H4 (cell line): Measurements from ENCODE around the gene GRPEL1. TPM values are rescaled to one million over a fixed set of nuclear protein-coding genes. Genes with fewer than 3 reads are reported as not detected.
"Not testable (repeated sequence)": the region's sequence is repeated elsewhere in the genome, so short reads cannot be mapped to it uniquely, and the experiment has no call there.

ENCODE experiments used
- DNase-seq: peaks from one replicate; pipeline ENCODE4 v3.0.0-alpha.2; 2015; ENCODE audit warnings: low spot score
- total RNA-seq: library from RNA; depleted of rRNA; stranded (reverse); fragments of >200 nt; shearing (Covaris generic); gene quantifications from 2 replicates; pipeline ENCODE4 v1.2.3, GENCODE V29; 2014

Gene GRPEL1
- total RNA-seq, 1 experiment from 2014 or later = 75.4 TPM

DNA sequence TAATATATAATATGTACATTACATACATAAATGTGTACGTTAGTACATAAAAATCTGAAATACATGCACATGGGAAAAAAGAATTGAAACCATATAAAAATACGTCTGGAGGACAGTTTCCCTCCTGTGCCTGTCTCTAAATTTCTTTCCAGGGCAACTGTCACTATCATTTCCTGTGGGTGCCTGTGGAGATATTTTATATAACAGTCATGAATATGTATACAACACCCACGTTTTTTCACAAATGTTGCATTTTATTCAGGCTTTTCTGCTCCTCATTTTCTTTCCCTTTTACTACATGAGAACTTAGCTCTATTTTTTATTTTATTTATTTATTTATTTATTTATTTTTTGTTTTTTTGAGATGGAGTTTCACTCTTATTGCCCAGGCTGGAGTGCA is 24.2 kb upstream of the GRPEL1 start:
- DNase-seq = no peak

- no peak for DNase-seq
Observed at GRCh38 chr4:7089213-7089986, 21.5 kb upstream of the GRPEL1 start.

GRCh38 chr4:7087036-7087435 is 19.2 kb upstream of the GRPEL1 start:
- no peak for DNase-seq

DNA sequence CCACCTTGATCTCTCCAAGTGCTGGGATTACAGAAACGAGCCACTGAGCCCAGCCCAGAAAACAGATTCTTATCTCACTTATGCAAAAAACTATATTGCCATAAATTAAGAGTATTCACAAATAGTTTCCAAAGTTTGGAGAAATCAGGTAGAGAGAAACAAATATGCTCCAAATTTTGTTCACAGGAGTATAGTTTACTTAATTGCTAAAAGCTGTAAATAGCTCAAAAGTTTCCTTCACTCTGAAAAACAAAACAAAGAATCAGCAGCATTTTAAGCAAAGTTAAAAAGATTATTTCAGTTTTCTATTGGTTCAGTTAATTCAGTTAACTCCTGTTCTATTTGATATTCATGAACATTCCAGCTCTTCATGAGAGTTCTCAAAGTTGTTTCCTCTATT is 18.5 kb upstream of the GRPEL1 start:
- no peak for DNase-seq

DNA sequence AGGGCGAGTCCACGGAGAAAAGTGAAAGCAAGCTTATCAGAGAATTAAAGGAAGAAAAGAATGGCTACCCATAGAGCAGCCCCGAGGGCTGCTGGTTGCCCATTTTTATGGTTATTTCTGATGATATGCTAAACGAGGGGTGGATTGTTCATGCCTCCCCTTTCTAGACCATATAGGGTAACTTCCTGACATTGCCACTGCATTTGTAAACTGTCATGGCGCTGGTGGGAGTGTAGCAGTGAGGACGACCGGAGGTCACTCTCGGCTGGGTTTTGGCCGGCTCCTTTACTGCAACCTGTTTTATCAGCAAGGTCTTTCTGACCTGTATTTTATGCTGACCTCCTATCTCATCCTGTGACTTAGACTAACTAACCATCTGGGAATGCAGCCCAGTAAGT is 16.7 kb upstream of the GRPEL1 start:
- not testable (repeated sequence) for DNase-seq

- no peak for DNase-seq
Observed at GRCh38 chr4:7083597-7084563, 16.0 kb upstream of the GRPEL1 start.

- DNase-seq = not testable (repeated sequence)
Observed at GRCh38 chr4:7079909-7080308, 12.0 kb upstream of the GRPEL1 start.

DNA sequence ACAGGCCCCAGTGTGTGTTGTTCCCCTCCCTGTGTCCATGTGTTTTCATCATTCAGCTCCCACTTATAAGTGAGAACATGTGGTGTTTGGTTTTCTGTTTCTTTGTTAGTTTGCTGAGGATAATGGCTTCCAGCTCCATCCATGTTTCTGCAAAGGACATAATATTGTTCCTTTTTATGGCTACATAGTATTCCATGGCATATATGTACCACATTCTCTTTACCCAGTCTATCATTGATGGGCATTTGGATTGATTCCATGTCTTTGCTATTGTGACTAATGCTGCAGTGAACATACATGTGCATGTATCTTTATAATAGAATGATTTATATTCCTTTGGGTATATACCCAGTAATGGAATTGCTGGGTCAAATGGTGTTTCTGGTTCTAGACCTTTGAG is 11.6 kb upstream of the GRPEL1 start:
- DNase-seq = not testable (repeated sequence)

DNA sequence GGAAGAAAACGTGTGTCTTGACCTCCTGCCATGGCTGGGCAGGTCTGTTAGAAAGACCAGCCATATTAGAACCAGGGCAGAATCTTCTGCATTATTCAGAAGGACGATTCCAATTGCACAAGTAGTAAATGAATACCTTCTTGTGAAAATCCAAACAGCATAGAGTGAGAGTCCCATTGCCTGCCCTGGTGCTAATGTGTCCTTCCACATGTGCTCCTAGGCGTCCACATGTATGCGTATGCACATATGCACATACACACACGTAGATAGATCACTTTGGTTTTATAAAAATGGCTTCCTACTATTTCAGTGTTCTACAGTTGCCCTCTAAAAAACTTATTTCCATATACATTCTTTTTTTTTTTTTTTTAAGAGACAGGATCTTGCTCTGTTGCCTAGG is 10.2 kb upstream of the GRPEL1 start:
- no peak for DNase-seq

DNA sequence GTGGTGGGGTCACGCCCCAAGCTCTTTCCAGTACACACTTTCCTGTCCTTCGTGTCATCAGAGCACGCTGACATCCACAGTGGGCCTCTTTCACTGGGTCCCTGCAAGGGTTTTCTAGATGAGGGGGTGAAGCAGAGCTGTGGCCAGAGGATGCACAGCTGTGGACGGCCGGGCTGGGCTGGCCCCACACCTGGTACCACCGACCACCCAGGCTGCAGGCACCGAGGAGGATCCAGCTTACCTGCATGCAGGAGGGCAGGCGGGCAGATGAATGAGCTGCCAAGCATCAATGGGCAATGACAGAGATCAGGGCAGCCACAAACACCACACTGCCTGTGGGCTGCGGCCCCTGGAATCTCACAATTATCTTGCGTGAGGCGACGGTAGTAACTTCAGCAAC is 9.5 kb upstream of the GRPEL1 start:
- no peak for DNase-seq

GRCh38 chr4:7076696-7077082 is 8.8 kb upstream of the GRPEL1 start:
- no peak for DNase-seq

- DNase-seq = no peak
Observed at GRCh38 chr4:7075962-7076695, 8.3 kb upstream of the GRPEL1 start.

DNA sequence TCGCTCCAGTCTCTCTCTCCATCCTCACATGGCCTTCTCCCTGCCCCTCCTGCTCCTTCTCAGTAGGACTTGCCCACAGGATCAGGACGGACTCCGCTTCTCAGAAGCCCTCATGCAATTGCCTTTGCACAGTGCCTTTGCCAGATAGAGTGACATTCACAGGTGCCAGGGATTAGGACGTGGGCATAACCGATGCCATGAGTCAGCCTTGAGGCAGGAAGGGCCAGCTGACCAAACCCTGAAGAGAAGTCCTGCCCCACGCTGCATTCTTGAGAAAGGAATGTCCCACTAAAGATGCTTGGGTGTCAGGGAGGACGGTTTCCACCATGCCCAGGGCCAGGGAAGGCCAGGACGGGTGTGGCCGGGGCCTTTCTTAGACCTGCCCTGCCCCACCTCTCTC is 6.6 kb upstream of the GRPEL1 start:
- DNase-seq = no peak

DNA sequence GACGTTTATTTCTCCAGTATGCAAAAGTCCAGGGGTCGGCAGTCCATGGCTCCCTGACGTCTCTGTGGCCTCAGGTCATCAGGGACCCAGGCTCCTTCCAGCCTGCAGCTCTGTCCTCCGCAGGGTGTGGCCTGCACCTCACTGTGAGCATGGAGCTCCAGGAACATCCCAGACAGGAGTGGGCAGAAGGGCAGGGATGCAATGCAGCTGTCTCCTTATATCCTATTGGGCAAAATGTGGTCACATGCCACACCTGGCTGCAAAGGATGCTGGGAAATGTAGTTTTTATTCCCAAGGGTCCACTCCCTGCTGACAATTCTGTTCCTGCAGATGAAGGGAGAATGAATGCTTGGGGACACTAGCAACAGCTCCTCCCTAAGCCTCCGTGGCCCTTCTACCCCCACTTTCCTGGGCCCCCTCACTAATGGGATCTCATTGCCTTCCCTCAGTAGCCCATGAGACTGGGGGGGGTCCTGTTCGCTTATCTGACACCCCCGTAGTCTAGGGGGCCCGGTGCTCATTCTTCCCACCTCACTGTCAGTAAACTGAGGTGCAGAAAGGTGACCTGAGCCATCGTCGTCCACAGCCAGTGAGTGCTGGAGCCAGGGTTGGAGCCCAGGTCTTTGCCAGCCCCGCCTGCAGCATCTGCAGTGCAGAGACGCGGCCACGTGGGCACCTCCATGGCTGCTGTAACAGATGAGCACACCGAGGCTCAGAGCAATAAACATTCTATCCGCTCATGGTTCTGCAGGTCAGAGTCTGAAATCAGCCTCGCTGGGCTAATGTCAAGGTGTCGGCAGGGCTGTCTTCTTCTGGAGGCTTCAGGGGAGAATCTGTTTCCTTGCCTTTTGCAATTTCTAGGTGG is 5.9 kb upstream of the GRPEL1 start:
- peak; percentile 69 for DNase-seq

DNA sequence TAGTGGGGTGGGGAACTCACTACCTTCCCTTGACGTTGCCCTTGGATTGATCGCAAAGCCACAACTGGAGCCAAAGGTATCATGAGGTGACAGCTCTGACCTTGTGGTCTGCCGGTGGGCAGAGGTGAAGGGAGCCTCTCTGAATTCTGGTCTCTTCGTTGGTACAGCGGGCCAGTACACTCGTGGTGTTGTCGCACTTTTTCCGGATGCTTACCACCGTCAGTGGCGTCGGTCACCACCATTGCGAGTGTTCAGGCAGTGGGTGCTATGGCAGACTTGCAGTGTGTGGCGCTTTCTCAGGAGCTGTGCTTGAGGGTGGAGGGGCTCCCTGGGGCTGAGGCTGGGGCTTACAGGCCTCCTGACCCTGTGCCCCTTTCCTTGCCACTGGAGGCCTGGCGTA is 5.2 kb upstream of the GRPEL1 start:
- no peak for DNase-seq

DNA sequence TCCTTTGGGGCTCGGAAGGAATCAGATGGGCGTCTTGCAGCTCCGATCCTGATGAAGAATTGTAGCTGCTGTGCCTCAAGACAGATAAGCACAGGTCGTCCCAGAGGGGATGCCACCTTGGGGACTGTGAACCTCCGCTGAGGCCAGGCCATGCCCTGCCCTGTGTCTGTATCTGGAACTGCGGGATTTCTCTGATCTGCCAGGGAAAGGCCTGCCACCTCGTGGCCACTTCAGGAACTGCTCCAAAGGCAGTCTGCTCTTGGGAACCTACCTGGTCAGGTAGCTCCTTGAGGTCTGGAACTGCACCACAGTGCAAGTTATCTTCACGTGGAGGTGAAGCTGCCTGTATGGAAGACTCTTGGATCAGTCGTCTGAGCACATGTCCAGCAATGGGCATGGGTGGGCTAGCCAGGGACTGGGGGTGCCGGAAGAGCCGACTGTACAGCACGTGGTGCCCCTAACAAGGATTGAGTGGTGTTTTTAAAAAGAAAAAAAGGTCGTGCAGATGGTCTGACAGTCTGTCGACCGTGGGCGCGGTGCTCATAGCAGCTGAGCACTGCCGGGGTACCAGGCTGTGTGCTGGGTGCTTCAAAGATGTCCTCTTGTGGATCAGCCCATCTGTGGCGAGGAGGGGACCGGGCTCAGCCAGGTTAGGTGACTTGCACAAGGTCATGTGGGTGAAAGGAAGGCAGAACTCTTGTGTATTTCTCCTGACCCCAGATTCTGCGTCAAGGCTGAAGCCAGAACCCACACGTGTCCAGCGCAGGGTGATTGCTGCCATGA is 3.1 kb upstream of the GRPEL1 start:
- DNase-seq = peak; percentile 75

- DNase-seq = no peak
Observed at GRCh38 chr4:7068883-7069282, 1.0 kb upstream of the GRPEL1 start.

DNA sequence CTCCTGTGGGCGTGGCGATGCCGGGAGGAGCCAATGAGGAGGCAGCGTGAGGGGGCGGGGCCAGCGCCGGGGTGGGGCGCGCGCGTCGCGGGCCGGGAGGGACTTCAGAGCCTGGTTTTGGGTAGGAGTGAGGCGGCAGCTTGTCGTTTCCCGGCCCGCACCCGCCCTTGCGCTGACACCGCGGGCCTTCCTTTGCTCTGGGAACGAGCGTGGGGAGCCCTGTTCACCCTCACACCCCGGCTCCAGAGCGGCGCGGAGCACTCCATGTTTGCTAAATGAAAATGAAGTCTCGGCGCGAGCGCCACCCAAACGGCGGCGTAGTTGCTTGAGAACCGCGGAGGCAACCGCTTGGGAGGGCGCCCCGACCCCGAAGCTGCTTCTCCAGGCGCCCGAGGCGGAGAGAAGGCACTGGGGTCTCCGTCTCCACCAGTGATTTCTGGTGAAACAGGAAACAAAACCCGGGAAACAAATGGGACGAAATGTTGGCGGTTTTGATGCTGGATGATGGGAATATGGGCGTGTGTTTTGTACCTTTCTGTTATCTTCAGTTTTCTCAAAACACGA is 497 bp upstream of the GRPEL1 start:
- no peak for DNase-seq

DNA sequence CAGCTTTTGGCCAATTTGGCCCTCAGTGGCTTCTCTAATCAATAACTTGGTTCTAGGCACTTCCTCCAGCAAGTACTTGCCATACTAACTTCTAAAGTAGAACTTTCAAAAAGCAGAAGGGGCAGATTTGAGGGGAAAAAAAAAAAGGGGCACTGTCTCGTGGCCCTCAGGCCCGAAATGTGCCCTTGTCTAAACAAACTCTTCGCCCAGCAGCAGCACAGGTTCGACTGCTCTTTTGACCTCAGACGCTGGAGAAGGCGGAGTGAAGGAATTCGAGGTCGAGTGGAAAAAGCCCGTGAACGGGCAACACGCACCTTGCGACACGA is 775 bp downstream of the GRPEL1 start:
- no peak for DNase-seq

DNA sequence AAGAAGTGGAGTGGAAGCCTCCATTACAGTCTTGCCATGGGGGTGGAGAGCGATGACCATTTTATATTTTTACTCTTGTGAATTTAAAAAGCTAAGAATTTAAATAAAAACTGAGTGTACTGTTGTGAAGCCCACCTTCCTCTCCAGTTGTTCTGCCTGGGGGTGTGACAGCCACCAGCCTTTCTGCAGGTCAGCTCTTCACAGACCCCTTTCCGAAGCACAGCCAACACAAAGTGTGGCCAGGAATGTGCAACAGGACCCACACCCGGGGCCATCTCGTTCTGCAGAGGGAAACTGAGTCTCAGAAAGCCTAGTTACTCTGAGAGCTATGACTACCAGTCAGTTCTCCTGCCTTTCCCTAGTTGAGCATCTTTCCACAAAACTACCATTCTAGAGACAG is 1.4 kb downstream of the GRPEL1 start:
- DNase-seq = no peak
